Activated CD8-positive, alpha-beta memory T cell treated with anti-CD3 and anti-CD28 coated beads, Interleukin-2, amount 10 ng/mL, durations not matched to agents 7 days and 5 days (primary cell): Measurements from ENCODE around the gene TRERF1. TPM values are rescaled to one million over a fixed set of nuclear protein-coding genes. Genes with fewer than 3 reads are reported as not detected.
A peak's percentile ranks its signal among the peaks of the same experiment; 100 is the strongest.

Experiments used
- ATAC-seq: fragments of 150-1000 bp; cut with Tn5 transposase; one replicate; pipeline ENCODE4 v1.10.0; 2021; ENCODE audit warnings: moderate library complexity
- CTCF ChIA-PET: fragments of 350-600 bp; sonication (Branson Sonifier 250); formaldehyde crosslinking; loops from one replicate; lab custom pipeline; 2021; ENCODE audit warnings: antibody characterized with exemption; lab: Charles Lee
- DNase-seq: peaks from one replicate; pipeline ENCODE4 v3.0.0-alpha.2; 2020
- H3K27ac Mint-ChIP-seq: one replicate; pipeline ENCODE4 v1.8.0; 2021; ENCODE audit warnings: mild to moderate bottlenecking, mixed read lengths
- H3K27me3 Mint-ChIP-seq: one replicate; pipeline ENCODE4 v1.8.0; 2021; ENCODE audit warnings: mixed read lengths
- H3K36me3 Mint-ChIP-seq: one replicate; pipeline ENCODE4 v1.8.0; 2021; ENCODE audit warnings: mild to moderate bottlenecking, mixed read lengths
- H3K4me1 Mint-ChIP-seq: one replicate; pipeline ENCODE4 v1.8.0; 2021; ENCODE audit warnings: mixed read lengths
- H3K4me3 Mint-ChIP-seq: one replicate; pipeline ENCODE4 v1.8.0; 2021; ENCODE audit warnings: mild to moderate bottlenecking, moderate library complexity, mixed read lengths
- H3K9me3 Mint-ChIP-seq: one replicate; pipeline ENCODE4 v1.8.0; 2022; ENCODE audit warnings: low read depth, mixed read lengths
- total RNA-seq, 2 experiments: library from RNA; stranded (reverse); gene quantifications; one replicate each; pipeline ENCODE4 v1.2.3, GENCODE V29; 2021

The TRERF1 gene
- total RNA-seq, 2 experiments from 2014 or later, result 16.2 to 36.0 TPM

- DNase-seq (peak; percentile 84), ATAC-seq (peak; percentile 93)
- H3K36me3 Mint-ChIP-seq, result peaks cover 54% of the 10 kb centered on the region
- H3K27ac Mint-ChIP-seq, result peak overlapping the region; percentile 96
- CTCF ChIA-PET, result interaction anchor here (0.9 to 1.2 kb wide), 4 partner anchors 11 to 256 kb away, joined by 3 to 6 read pairs (median 5); no protein-coding TSS in a partner anchor
- H3K4me1 Mint-ChIP-seq, result peaks cover 73% of the 10 kb centered on the region
- no peak overlapping the region for H3K4me3 Mint-ChIP-seq
- H3K27me3 Mint-ChIP-seq, result no peaks in the 10 kb centered on the region
- no peaks in the 10 kb centered on the region for H3K9me3 Mint-ChIP-seq
Observed at GRCh38 chr6:42292004-42292740, 159.6 kb downstream of the TRERF1 start.

GRCh38 chr6:42287756-42288155 is 164.0 kb downstream of the TRERF1 start:
- H3K36me3 Mint-ChIP-seq, result peaks cover 47% of the 10 kb centered on the region
- DNase-seq, result no peak
- H3K9me3 Mint-ChIP-seq, result no peaks in the 10 kb centered on the region
- no peaks in the 10 kb centered on the region for H3K27me3 Mint-ChIP-seq
- ATAC-seq, result no peak
- CTCF ChIA-PET, result interaction anchor here (0.9 kb wide), 1 partner anchor 102 kb away, joined by 5 read pairs; no protein-coding TSS in a partner anchor
- peak overlapping the region; percentile 1 for H3K27ac Mint-ChIP-seq
- H3K4me3 Mint-ChIP-seq, result no peak overlapping the region
- H3K4me1 Mint-ChIP-seq, result peaks cover 44% of the 10 kb centered on the region

- peak overlapping the region; percentile 21 for H3K4me3 Mint-ChIP-seq
- peak; percentile 77 for DNase-seq
Observed at GRCh38 chr6:42281570-42281969, 170.2 kb downstream of the TRERF1 start.

GRCh38 chr6:42280966-42281533 is 170.7 kb downstream of the TRERF1 start:
- H3K4me1 Mint-ChIP-seq, result peaks cover 68% of the 10 kb centered on the region
- CTCF ChIA-PET, result interaction anchor here (0.7 to 1.7 kb wide), 8 partner anchors 10 to 282 kb away, joined by 3 to 10 read pairs (median 4); partner anchors contain the start of gene UBR2

More at GRCh38 chr6:42281570-42281969, 170.2 kb downstream of the TRERF1 start:
- Mint-ChIP-seq H3K4me1 (peaks cover 67% of the 10 kb centered on the region), H3K36me3 (peaks cover 41% of the 10 kb centered on the region), H3K27me3 (no peaks in the 10 kb centered on the region), H3K9me3 (no peaks in the 10 kb centered on the region), H3K27ac (peak overlapping the region; percentile 80)
- peak; percentile 66 for ATAC-seq
- CTCF ChIA-PET, result interaction anchor here (0.7 to 1.7 kb wide), 7 partner anchors 9 to 266 kb away, joined by 3 to 10 read pairs (median 4); no protein-coding TSS in a partner anchor

GRCh38 chr6:42279966-42280629 is 171.6 kb downstream of the TRERF1 start:
- H3K4me1 Mint-ChIP-seq, result peaks cover 69% of the 10 kb centered on the region
- CTCF ChIA-PET, result interaction anchor here (0.9 to 3.6 kb wide), 8 partner anchors 10 to 267 kb away, joined by 3 to 12 read pairs (median 5); no protein-coding TSS in a partner anchor

More at GRCh38 chr6:42280966-42281533, 170.7 kb downstream of the TRERF1 start:
- Mint-ChIP-seq H3K27me3 (no peaks in the 10 kb centered on the region), H3K36me3 (peaks cover 43% of the 10 kb centered on the region), H3K9me3 (no peaks in the 10 kb centered on the region), H3K27ac (peak overlapping the region; percentile 80), H3K4me3 (peak overlapping the region; percentile 21)
- no peak for DNase-seq
- no peak for ATAC-seq

GRCh38 chr6:42279144-42279781 is 172.5 kb downstream of the TRERF1 start:
- H3K4me1 Mint-ChIP-seq, result peaks cover 66% of the 10 kb centered on the region

More at GRCh38 chr6:42279966-42280629, 171.6 kb downstream of the TRERF1 start:
- Mint-ChIP-seq H3K9me3 (no peaks in the 10 kb centered on the region), H3K36me3 (peaks cover 45% of the 10 kb centered on the region), H3K27ac (peak overlapping the region; percentile 90), H3K27me3 (no peaks in the 10 kb centered on the region), H3K4me3 (no peak overlapping the region)
- no peak for ATAC-seq
- DNase-seq, result no peak

GRCh38 chr6:42278131-42278853 is 173.4 kb downstream of the TRERF1 start:
- CTCF ChIA-PET, result interaction anchor here (1.0 to 3.6 kb wide), 7 partner anchors 8 to 269 kb away, joined by 3 to 12 read pairs (median 6); no protein-coding TSS in a partner anchor
- DNase-seq (peak; percentile 73), ATAC-seq (peak; percentile 76)
- Mint-ChIP-seq H3K4me1 (peaks cover 62% of the 10 kb centered on the region), H3K27me3 (no peaks in the 10 kb centered on the region), H3K9me3 (no peaks in the 10 kb centered on the region), H3K36me3 (peaks cover 35% of the 10 kb centered on the region), H3K4me3 (no peak overlapping the region), H3K27ac (peak overlapping the region; percentile 90)

More at GRCh38 chr6:42279144-42279781, 172.5 kb downstream of the TRERF1 start:
- DNase-seq, result peak; percentile 77
- Mint-ChIP-seq H3K27ac (peak overlapping the region; percentile 90), H3K27me3 (no peaks in the 10 kb centered on the region), H3K4me3 (peak overlapping the region; percentile 27), H3K9me3 (no peaks in the 10 kb centered on the region), H3K36me3 (peaks cover 38% of the 10 kb centered on the region)
- CTCF ChIA-PET, result interaction anchor here (0.9 to 3.6 kb wide), 8 partner anchors 11 to 268 kb away, joined by 3 to 12 read pairs (median 5); no protein-coding TSS in a partner anchor
- peak; percentile 65 for ATAC-seq

- no peak for DNase-seq
- CTCF ChIA-PET, result interaction anchor here (0.7 kb wide), 1 partner anchor 243 kb away, joined by 3 read pairs; no protein-coding TSS in a partner anchor
- Mint-ChIP-seq H3K27ac (peak overlapping the region; percentile 48), H3K4me1 (peaks cover 50% of the 10 kb centered on the region), H3K4me3 (no peak overlapping the region), H3K27me3 (no peaks in the 10 kb centered on the region), H3K9me3 (no peaks in the 10 kb centered on the region), H3K36me3 (peaks cover 28% of the 10 kb centered on the region)
- no peak for ATAC-seq
Observed at GRCh38 chr6:42276034-42276890, 175.5 kb downstream of the TRERF1 start.

GRCh38 chr6:42275376-42276033 is 176.2 kb downstream of the TRERF1 start:
- Mint-ChIP-seq H3K4me1 (peaks cover 43% of the 10 kb centered on the region), H3K4me3 (no peak overlapping the region), H3K9me3 (no peaks in the 10 kb centered on the region), H3K36me3 (peaks cover 27% of the 10 kb centered on the region), H3K27ac (no peak overlapping the region), H3K27me3 (no peaks in the 10 kb centered on the region)
- DNase-seq (no peak), ATAC-seq (no peak)
- CTCF ChIA-PET, result no interaction called here

- no peaks in the 10 kb centered on the region for H3K9me3 Mint-ChIP-seq
- H3K4me3 Mint-ChIP-seq, result no peak overlapping the region
- no peak overlapping the region for H3K27ac Mint-ChIP-seq
- CTCF ChIA-PET, result no interaction called here
- ATAC-seq (no peak), DNase-seq (no peak)
- H3K27me3 Mint-ChIP-seq, result no peaks in the 10 kb centered on the region
- H3K36me3 Mint-ChIP-seq, result peaks cover 33% of the 10 kb centered on the region
- peaks cover 43% of the 10 kb centered on the region for H3K4me1 Mint-ChIP-seq
Observed at GRCh38 chr6:42274898-42275297, 176.8 kb downstream of the TRERF1 start.
